HepG2 (cell line): ENCODE data around the gene MIB2. TPM values are rescaled to one million over a fixed set of nuclear protein-coding genes. Genes with fewer than 3 reads are reported as not detected.
A peak's percentile ranks its signal among the peaks of the same experiment; 100 is the strongest.

Experiments
- AKAP8 ChIP-seq: sonication (generic); formaldehyde crosslinking; IDR thresholded peaks from 2 replicates; pipeline ENCODE4 v1.5.1; 2020; ENCODE audit warnings: mild to moderate bottlenecking, missing genetic modification reagents
- DNMT3B ChIP-seq: conservative IDR thresholded peaks from 2 replicates; pipeline ENCODE4 v1.6.1; 2016; ENCODE audit warnings: missing biosample characterization, control low read depth
- GATAD2A ChIP-seq: IDR thresholded peaks from 2 replicates; pipeline ENCODE4 v1.6.1; 2016
- GTF2F1 ChIP-seq: fragments of 150-350 bp; IDR thresholded peaks from 2 replicates; pipeline ENCODE4 v1.6.1; 2014; ENCODE audit warnings: low read length
- KLF6 ChIP-seq: IDR thresholded peaks from 2 replicates; pipeline ENCODE4 v1.8.0; 2016; ENCODE audit warnings: missing biosample characterization, missing genetic modification reagents
- MXD4 ChIP-seq: IDR thresholded peaks from 2 replicates; pipeline ENCODE4 v1.6.1; 2016; ENCODE audit warnings: mild to moderate bottlenecking, missing biosample characterization, missing genetic modification reagents
- MZF1 ChIP-seq: sonication (generic); formaldehyde crosslinking; IDR thresholded peaks from 2 replicates; pipeline ENCODE4 v1.8.1; 2023; ENCODE audit warnings: mild to moderate bottlenecking, missing genetic modification reagents, borderline replicate concordance
- NFKBIZ ChIP-seq: IDR thresholded peaks from 2 replicates; pipeline ENCODE4 v1.6.1; 2018; ENCODE audit warnings: missing genetic modification reagents, missing compliant biosample characterization
- NRL ChIP-seq: sonication (generic); formaldehyde crosslinking; IDR thresholded peaks from 2 replicates; pipeline ENCODE4 v1.5.0; 2020; ENCODE audit warnings: missing genetic modification reagents, mild to moderate bottlenecking, moderate library complexity, borderline replicate concordance
- RBM22 ChIP-seq: fragments of 200-400 bp; formaldehyde crosslinking; optimal IDR thresholded peaks from 2 replicates; pipeline ENCODE3; 2017; ENCODE audit warnings: mild to moderate bottlenecking, low read length, moderate library complexity
- RNF219 ChIP-seq: sonication (generic); formaldehyde crosslinking; IDR thresholded peaks from 2 replicates; pipeline ENCODE4 v1.5.0; 2020; ENCODE audit warnings: mild to moderate bottlenecking, missing genetic modification reagents
- ZBTB40 ChIP-seq, 2 experiments: fragments of 450-650 bp in 1 of 2; sonication (generic) in 1 of 2; formaldehyde crosslinking in 1 of 2; IDR thresholded peaks; 2 replicates each; pipeline versions ENCODE4 v1.6.1 to v1.8.0; 2016 to 2022; ENCODE audit warnings: antibody characterized with exemption in 1 of 2, mild to moderate bottlenecking in 1 of 2, missing genetic modification reagents in 1 of 2
- ZEB1 ChIP-seq: IDR thresholded peaks from 2 replicates; pipeline ENCODE4 v1.6.1; 2012; ENCODE audit warnings: mild to moderate bottlenecking, low read depth, inconsistent platforms; ENCODE audit not compliant: insufficient replicate concordance
- ZNF17 ChIP-seq: sonication (generic); formaldehyde crosslinking; IDR thresholded peaks from 2 replicates; pipeline ENCODE4 v1.5.0; 2020; ENCODE audit warnings: mild to moderate bottlenecking, missing genetic modification reagents
- ZNF205 ChIP-seq: IDR thresholded peaks from 2 replicates; pipeline ENCODE4 v1.6.1; 2018; ENCODE audit warnings: missing biosample characterization, missing genetic modification reagents
- ZNF282 ChIP-seq: fragments of 450-650 bp; IDR thresholded peaks from 2 replicates; pipeline ENCODE4 v1.6.1; 2018; ENCODE audit not compliant: partially characterized antibody
- ZNF296 ChIP-seq: sonication (generic); formaldehyde crosslinking; conservative IDR thresholded peaks from 2 replicates; pipeline ENCODE4 v1.5.0; 2020; ENCODE audit warnings: mild to moderate bottlenecking, missing genetic modification reagents
- ZNF30 ChIP-seq: sonication (generic); formaldehyde crosslinking; IDR thresholded peaks from 2 replicates; pipeline ENCODE4 v1.5.0; 2020; ENCODE audit warnings: mild to moderate bottlenecking, missing genetic modification reagents
- polyA plus RNA-seq, 8 experiments: library from polyadenylated mRNA; depleted of rRNA in 3 of 8; stranded (reverse) in 7 of 8; unstranded in 1 of 8; fragments of >200 nt; fragmentation: Illumina TruSeq in 4 of 8; extraction: Trizol in 4 of 8; gene quantifications; 2 replicates each; pipeline versions ENCODE4 v1.2.1 to v1.2.3, GENCODE V29; 2011 to 2016; ENCODE audit warnings: low read depth in 4 of 8, missing spikeins in 1 of 8, mixed read lengths in 1 of 8; ENCODE audit not compliant: insufficient read depth in 1 of 8
- total RNA-seq, 5 experiments: library from RNA; depleted of rRNA; stranded (reverse); fragments of >200 nt; fragmentation: Illumina TruSeq; extraction: Trizol; gene quantifications; 2 replicates each; pipeline ENCODE4 v1.2.3, GENCODE V29; 2016; ENCODE audit warnings: low read depth in 1 of 5

Gene MIB2
- total and polyA plus RNA-seq, 2 of the 13 experiments (the other 11 are each of a cell fraction or from before 2014, with no cell fraction given): 19.9 to 30.4 TPM

GRCh38 chr1:1574721-1575537 is 40.4 kb upstream of the MIB2 start, which contains the start of gene SSU72 (continued):
- no peak for TF ChIP-seq ZBTB40 (IDR thresholded peaks at IDR 0.05)
- peak; percentile 43 for TF ChIP-seq ZBTB40 (CRISPR knock-in tag; IDR thresholded peaks at IDR 0.05)
- no peak for TF ChIP-seq ZNF17
- no peak for TF ChIP-seq ZEB1
- TF ChIP-seq GTF2F1: no peak
- no peak for TF ChIP-seq RBM22
- TF ChIP-seq NRL (CRISPR knock-in tag): no peak
- TF ChIP-seq MXD4: peak; percentile 62; the same call in 1 of the 2 replicates
- TF ChIP-seq GATAD2A: peak; percentile 58
- TF ChIP-seq ZNF205 (CRISPR knock-in tag): 0 out of 2 replicates have a peak, but pooled peaks have one; percentile 61
- no peak for TF ChIP-seq ZNF296 (CRISPR knock-in tag)
- no peak for TF ChIP-seq NFKBIZ (CRISPR knock-in tag)
- no peak for TF ChIP-seq AKAP8 (CRISPR knock-in tag)
- no peak for TF ChIP-seq MZF1
- no peak for TF ChIP-seq ZNF30 (CRISPR knock-in tag)
- no peak for TF ChIP-seq ZNF282
- peak; percentile 32; the same call in 1 of the 2 replicates for TF ChIP-seq KLF6 (CRISPR knock-in tag)
- no peak for TF ChIP-seq RNF219 (CRISPR knock-in tag)
- TF ChIP-seq DNMT3B (CRISPR knock-in tag): no peak
